ENCODE data around the gene SETBP1. TPM values are rescaled to one million over a fixed set of nuclear protein-coding genes. Genes with fewer than 3 reads are reported as not detected.

The SETBP1 gene
- total RNA-seq, 1 donor from 2014 or later = 13.6 TPM

DNA sequence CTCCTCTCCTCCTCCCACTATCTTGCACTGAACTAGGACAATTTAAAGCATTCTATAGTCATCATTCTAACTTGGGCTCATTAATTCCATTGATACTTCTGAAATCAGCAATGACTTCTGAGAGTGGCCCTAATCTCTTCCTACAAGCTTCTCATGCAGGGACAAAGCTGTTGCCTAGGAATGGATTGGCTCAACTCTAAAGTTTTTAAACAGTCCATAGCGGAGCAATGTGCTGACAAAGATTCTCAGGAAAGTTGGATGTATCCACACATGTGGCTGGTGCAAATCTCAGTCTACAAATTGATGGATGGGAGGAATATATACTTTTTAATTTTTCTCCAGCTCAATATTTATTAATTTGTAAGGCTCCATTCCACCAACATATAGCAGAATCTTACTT is 388.9 kb downstream of the SETBP1 start:
- Histone ChIP-seq H3K27me3 (ENCODE audit: control insufficient read depth in 3 of 3, insufficient read depth in 3 of 3, low read length in 3 of 3) (no peaks in the 10 kb centered on the region), H3K4me3 (ENCODE audit: low read length in 3 of 3) (no peak overlapping the region), H3K4me1 (ENCODE audit: control insufficient read depth in 3 of 3, insufficient read depth in 3 of 3, low read length in 3 of 3) (peaks cover 11 to 19% (median 13%) of the 10 kb centered on the region in 3 donors), H3K27ac (ENCODE audit: low read depth, low read length) (no peak overlapping the region), H3K9ac (ENCODE audit: low read depth in 1 of 3, low read length in 3 of 3) (no peak overlapping the region), H3K9me3 (ENCODE audit: control insufficient read depth in 3 of 3, low read length in 3 of 3) (no peaks in the 10 kb centered on the region), H3K36me3 (ENCODE audit: control insufficient read depth in 3 of 3, insufficient read depth in 3 of 3, low read length in 3 of 3) (no peaks in the 10 kb centered on the region)

GRCh38 chr18:45071956-45072355 is 391.3 kb downstream of the SETBP1 start:
- Histone ChIP-seq H3K4me1 (ENCODE audit: control insufficient read depth in 3 of 3, insufficient read depth in 3 of 3, low read length in 3 of 3) (peaks cover 6 to 8% (median 7%) of the 10 kb centered on the region in 3 donors), H3K9ac (ENCODE audit: low read depth in 1 of 3, low read length in 3 of 3) (no peak overlapping the region), H3K36me3 (ENCODE audit: control insufficient read depth in 3 of 3, insufficient read depth in 3 of 3, low read length in 3 of 3) (no peaks in the 10 kb centered on the region)

DNA sequence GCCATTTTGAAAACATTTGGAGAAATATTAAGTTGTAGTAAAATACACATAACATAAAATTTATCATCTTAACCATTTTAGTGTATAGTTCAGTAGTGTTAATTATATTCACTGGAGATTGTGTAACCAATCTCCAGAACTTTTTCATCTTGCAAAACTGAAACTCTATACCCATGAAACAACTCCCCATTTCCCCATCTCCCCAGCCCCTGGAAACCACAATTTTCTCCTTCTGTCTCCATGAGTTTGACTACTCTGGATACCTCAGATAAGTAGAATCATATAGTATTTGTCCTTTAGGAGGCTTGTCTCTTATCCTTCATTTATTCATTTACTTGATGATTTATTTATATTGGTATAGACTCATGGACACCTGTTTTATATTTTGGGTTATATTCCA is 392.9 kb downstream of the SETBP1 start:
- H3K9me3 ChIP-seq (ENCODE audit: control insufficient read depth in 3 of 3, low read length in 3 of 3) = no peaks in the 10 kb centered on the region
- H3K9ac ChIP-seq (ENCODE audit: low read depth in 1 of 3, low read length in 3 of 3) = no peak overlapping the region
- no peaks in the 10 kb centered on the region for H3K36me3 ChIP-seq (ENCODE audit: control insufficient read depth in 3 of 3, insufficient read depth in 3 of 3, low read length in 3 of 3)
- H3K4me3 ChIP-seq (ENCODE audit: low read length in 3 of 3) = no peak overlapping the region
- no peak overlapping the region for H3K27ac ChIP-seq (ENCODE audit: low read depth, low read length)
- H3K27me3 ChIP-seq (ENCODE audit: control insufficient read depth in 3 of 3, insufficient read depth in 3 of 3, low read length in 3 of 3) = no peaks in the 10 kb centered on the region
- H3K4me1 ChIP-seq (ENCODE audit: control insufficient read depth in 3 of 3, insufficient read depth in 3 of 3, low read length in 3 of 3) = no peaks in the 10 kb centered on the region

More at GRCh38 chr18:45071956-45072355, 391.3 kb downstream of the SETBP1 start:
- H3K27me3 ChIP-seq (ENCODE audit: control insufficient read depth in 3 of 3, insufficient read depth in 3 of 3, low read length in 3 of 3) = no peaks in the 10 kb centered on the region
- no peak overlapping the region for H3K4me3 ChIP-seq (ENCODE audit: low read length in 3 of 3)
- no peak overlapping the region for H3K27ac ChIP-seq (ENCODE audit: low read depth, low read length)
- H3K9me3 ChIP-seq (ENCODE audit: control insufficient read depth in 3 of 3, low read length in 3 of 3) = no peaks in the 10 kb centered on the region

DNA sequence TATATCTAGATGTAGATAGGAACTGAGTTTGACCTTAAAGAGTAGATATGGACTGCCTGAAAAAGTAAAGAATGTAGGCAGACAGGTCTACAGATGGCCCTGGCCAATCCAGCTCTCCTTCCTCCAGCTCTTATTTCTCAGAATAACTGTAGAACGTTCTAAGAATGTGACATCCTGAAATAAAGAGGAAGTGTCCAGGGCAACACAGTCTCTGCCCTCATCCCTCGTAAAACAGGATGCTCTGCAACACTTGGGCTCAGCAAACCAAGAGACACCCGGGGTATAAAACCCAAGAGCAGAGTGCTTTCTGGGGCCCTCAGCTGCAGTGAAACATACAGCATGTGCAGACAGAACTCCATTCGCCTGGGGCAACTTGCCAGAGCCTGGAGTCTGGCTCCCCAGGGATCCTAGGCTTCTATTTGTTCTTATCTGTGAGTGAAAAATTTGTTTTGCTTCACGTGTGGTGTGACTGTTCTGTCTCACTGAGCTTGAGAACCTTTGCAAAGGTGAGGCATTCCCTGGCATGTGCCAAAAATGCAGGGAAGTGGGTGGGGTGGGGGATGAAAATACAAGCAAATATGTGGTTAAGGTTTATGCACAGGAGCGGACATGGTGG is 401.0 kb downstream of the SETBP1 start:
- no peaks in the 10 kb centered on the region for H3K27me3 ChIP-seq (ENCODE audit: control insufficient read depth in 3 of 3, insufficient read depth in 3 of 3, low read length in 3 of 3)
- no peaks in the 10 kb centered on the region for H3K9me3 ChIP-seq (ENCODE audit: control insufficient read depth in 3 of 3, low read length in 3 of 3)
- H3K9ac ChIP-seq (ENCODE audit: low read depth in 1 of 3, low read length in 3 of 3) = no peak overlapping the region
- no peak overlapping the region for H3K27ac ChIP-seq (ENCODE audit: low read depth, low read length)
- H3K4me1 ChIP-seq (ENCODE audit: control insufficient read depth in 3 of 3, insufficient read depth in 3 of 3, low read length in 3 of 3) = peaks cover 0 to 7% (median 0%) of the 10 kb centered on the region in 3 donors
- no peak overlapping the region for H3K4me3 ChIP-seq (ENCODE audit: low read length in 3 of 3)
- H3K36me3 ChIP-seq (ENCODE audit: control insufficient read depth in 3 of 3, insufficient read depth in 3 of 3, low read length in 3 of 3) = no peaks in the 10 kb centered on the region

- Histone ChIP-seq H3K9ac (ENCODE audit: low read depth in 1 of 3, low read length in 3 of 3) (no peak overlapping the region), H3K4me1 (ENCODE audit: control insufficient read depth in 3 of 3, insufficient read depth in 3 of 3, low read length in 3 of 3) (peaks cover 0 to 7% (median 0%) of the 10 kb centered on the region in 3 donors), H3K4me3 (ENCODE audit: low read length in 3 of 3) (no peak overlapping the region), H3K27me3 (ENCODE audit: control insufficient read depth in 3 of 3, insufficient read depth in 3 of 3, low read length in 3 of 3) (no peaks in the 10 kb centered on the region), H3K27ac (ENCODE audit: low read depth, low read length) (no peak overlapping the region), H3K9me3 (ENCODE audit: control insufficient read depth in 3 of 3, low read length in 3 of 3) (no peaks in the 10 kb centered on the region), H3K36me3 (ENCODE audit: control insufficient read depth in 3 of 3, insufficient read depth in 3 of 3, low read length in 3 of 3) (no peaks in the 10 kb centered on the region)
Measured at GRCh38 chr18:45083226-45083855, 402.7 kb downstream of the SETBP1 start.

DNA sequence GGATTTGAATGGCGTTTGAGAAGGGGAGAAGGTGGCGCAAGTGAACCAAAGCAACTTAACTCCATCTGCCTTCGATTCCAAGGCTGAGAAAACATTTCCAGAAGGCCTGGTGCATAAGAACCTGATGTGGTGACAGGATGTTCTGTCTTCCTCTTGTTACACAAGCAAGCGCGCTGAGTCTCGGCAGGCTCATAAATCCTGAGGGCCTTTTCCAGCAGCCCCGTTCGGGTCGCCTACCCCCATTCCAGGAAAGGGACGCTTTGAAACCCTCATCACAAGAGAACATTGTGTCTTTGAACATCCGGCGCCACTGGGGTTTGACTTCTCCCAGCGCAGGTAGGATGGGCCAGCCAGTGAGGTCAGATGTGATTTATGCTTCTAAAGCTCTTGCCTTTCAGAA is 403.5 kb downstream of the SETBP1 start:
- peaks cover 0 to 7% (median 0%) of the 10 kb centered on the region in 3 donors for H3K4me1 ChIP-seq (ENCODE audit: control insufficient read depth in 3 of 3, insufficient read depth in 3 of 3, low read length in 3 of 3)
- H3K9ac ChIP-seq (ENCODE audit: low read depth in 1 of 3, low read length in 3 of 3) = no peak overlapping the region
- H3K36me3 ChIP-seq (ENCODE audit: control insufficient read depth in 3 of 3, insufficient read depth in 3 of 3, low read length in 3 of 3) = no peaks in the 10 kb centered on the region
- no peaks in the 10 kb centered on the region for H3K9me3 ChIP-seq (ENCODE audit: control insufficient read depth in 3 of 3, low read length in 3 of 3)
- H3K4me3 ChIP-seq (ENCODE audit: low read length in 3 of 3) = no peak overlapping the region
- no peak overlapping the region for H3K27ac ChIP-seq (ENCODE audit: low read depth, low read length)
- H3K27me3 ChIP-seq (ENCODE audit: control insufficient read depth in 3 of 3, insufficient read depth in 3 of 3, low read length in 3 of 3) = no peaks in the 10 kb centered on the region

DNA sequence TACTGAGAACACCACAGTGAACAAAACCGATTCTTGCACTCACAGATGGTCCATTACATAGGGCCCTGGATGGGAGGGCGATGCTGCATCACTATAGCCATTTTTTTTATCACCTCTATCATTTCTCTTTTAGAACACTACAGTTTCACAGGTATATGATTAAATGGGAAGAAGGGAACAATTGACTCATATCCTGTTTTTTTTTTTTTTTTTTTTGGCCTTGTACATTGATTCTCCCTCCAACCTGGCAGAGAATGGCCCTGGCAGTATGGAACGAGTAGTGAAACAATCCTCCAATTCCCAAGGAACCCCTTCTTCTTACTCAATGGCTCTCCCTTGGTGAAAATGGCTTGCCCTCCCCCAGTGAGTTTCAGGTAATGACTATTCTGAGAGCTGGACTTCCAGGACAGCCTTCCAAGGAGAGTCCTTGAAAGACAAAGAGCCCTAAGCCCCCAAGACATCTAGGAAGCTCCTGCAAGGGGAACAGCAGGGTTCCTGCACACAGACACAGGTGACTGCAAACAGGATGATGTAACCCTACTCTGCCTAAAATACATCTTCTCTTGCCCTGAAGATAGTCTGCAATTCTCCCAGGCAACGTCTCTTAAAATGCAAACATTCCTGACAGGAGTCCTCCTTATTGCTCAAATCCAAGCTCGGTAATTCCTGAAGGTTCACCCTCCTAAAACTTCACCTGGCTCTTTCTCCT is 405.4 kb downstream of the SETBP1 start:
- Histone ChIP-seq H3K9ac (ENCODE audit: low read depth in 1 of 3, low read length in 3 of 3) (no peak overlapping the region), H3K9me3 (ENCODE audit: control insufficient read depth in 3 of 3, low read length in 3 of 3) (no peaks in the 10 kb centered on the region), H3K4me1 (ENCODE audit: control insufficient read depth in 3 of 3, insufficient read depth in 3 of 3, low read length in 3 of 3) (peaks cover 0 to 7% (median 0%) of the 10 kb centered on the region in 3 donors), H3K27ac (ENCODE audit: low read depth, low read length) (no peak overlapping the region), H3K36me3 (ENCODE audit: control insufficient read depth in 3 of 3, insufficient read depth in 3 of 3, low read length in 3 of 3) (no peaks in the 10 kb centered on the region), H3K4me3 (ENCODE audit: low read length in 3 of 3) (no peak overlapping the region), H3K27me3 (ENCODE audit: control insufficient read depth in 3 of 3, insufficient read depth in 3 of 3, low read length in 3 of 3) (no peaks in the 10 kb centered on the region)

- no peak overlapping the region for H3K4me3 ChIP-seq (ENCODE audit: low read length in 3 of 3)
- no peaks in the 10 kb centered on the region for H3K9me3 ChIP-seq (ENCODE audit: control insufficient read depth in 3 of 3, low read length in 3 of 3)
- H3K27ac ChIP-seq (ENCODE audit: low read depth, low read length) = no peak overlapping the region
- no peaks in the 10 kb centered on the region for H3K36me3 ChIP-seq (ENCODE audit: control insufficient read depth in 3 of 3, insufficient read depth in 3 of 3, low read length in 3 of 3)
- no peak overlapping the region for H3K9ac ChIP-seq (ENCODE audit: low read depth in 1 of 3, low read length in 3 of 3)
- no peaks in the 10 kb centered on the region for H3K27me3 ChIP-seq (ENCODE audit: control insufficient read depth in 3 of 3, insufficient read depth in 3 of 3, low read length in 3 of 3)
- peaks cover 0 to 9% (median 0%) of the 10 kb centered on the region in 3 donors for H3K4me1 ChIP-seq (ENCODE audit: control insufficient read depth in 3 of 3, insufficient read depth in 3 of 3, low read length in 3 of 3)
Measured at GRCh38 chr18:45086777-45087176, 406.1 kb downstream of the SETBP1 start.

DNA sequence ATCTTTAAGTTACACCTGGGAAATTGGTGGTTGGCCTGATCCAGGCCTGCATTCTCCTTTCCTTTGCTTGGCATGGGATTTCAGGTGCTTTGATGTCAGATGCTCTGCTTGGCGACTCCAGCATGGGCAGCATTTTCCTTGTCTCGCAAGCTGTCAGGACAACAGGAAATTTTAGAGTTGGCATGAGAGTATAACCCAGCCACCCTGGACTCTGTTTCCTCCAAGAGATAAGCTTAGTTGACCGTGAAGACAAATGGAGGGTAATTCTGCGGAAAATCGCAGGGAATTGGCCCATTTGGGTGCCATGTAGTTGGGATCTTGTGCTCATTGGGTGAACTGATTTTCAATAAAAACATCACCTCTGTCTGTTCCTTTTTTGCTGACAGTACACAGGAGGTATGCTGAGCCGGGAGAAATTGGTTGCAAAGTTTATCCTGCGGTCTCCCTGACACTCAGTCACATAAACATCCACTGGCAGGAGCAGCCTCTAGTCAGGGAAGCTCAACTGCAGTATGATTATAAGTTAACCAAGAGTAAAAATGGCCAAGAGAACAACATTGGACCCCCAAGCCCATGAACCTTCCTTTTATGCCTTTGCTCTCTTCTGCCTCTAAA is 409.9 kb downstream of the SETBP1 start:
- peaks cover 0 to 2% (median 0%) of the 10 kb centered on the region in 3 donors for H3K4me1 ChIP-seq (ENCODE audit: control insufficient read depth in 3 of 3, insufficient read depth in 3 of 3, low read length in 3 of 3)
- no peak overlapping the region for H3K9ac ChIP-seq (ENCODE audit: low read depth in 1 of 3, low read length in 3 of 3)
- no peaks in the 10 kb centered on the region for H3K27me3 ChIP-seq (ENCODE audit: control insufficient read depth in 3 of 3, insufficient read depth in 3 of 3, low read length in 3 of 3)
- H3K4me3 ChIP-seq (ENCODE audit: low read length in 3 of 3) = no peak overlapping the region
- no peaks in the 10 kb centered on the region for H3K9me3 ChIP-seq (ENCODE audit: control insufficient read depth in 3 of 3, low read length in 3 of 3)
- H3K36me3 ChIP-seq (ENCODE audit: control insufficient read depth in 3 of 3, insufficient read depth in 3 of 3, low read length in 3 of 3) = no peaks in the 10 kb centered on the region
- H3K27ac ChIP-seq (ENCODE audit: low read depth, low read length) = no peak overlapping the region

Data from skeletal muscle tissue (tissue), 4 donors.